Peyer's patch (tissue), 4 donors: ENCODE measurements around the gene SCN5A.

Experiments used
- CTCF ChIP-seq, 6 experiments: fragments of 450-650 bp in 4 of 6; fragments of 200-600 bp in 2 of 6; sonication (generic) in 1 of 6; IDR thresholded peaks; one replicate each; pipeline ENCODE4 v1.5.1; 2017 to 2019; ENCODE audit warnings: antibody characterized with exemption in 6 of 6, mild to moderate bottlenecking in 3 of 6, moderate library complexity in 1 of 6
- POLR2A ChIP-seq, 2 donors: fragments of 450-650 bp; IDR thresholded peaks; one replicate each; pipeline ENCODE4 v1.5.1; 2017; ENCODE audit warnings: antibody characterized with exemption in 2 of 2, mild to moderate bottlenecking in 2 of 2, moderate library complexity in 2 of 2

GRCh38 chr3:38580450-38581382 is 68.8 kb downstream of the SCN5A start:
- TF ChIP-seq CTCF (IDR thresholded peaks at IDR 0.05), result no peak
- no peak for TF ChIP-seq POLR2A (IDR thresholded peaks at IDR 0.05)
